Right ventricle myocardium inferior (tissue), 1 donor: ENCODE results near the gene RUNX2. TPM values are rescaled to one million over a fixed set of nuclear protein-coding genes. Genes with fewer than 3 reads are reported as not detected.

ENCODE experiments used
- ATAC-seq: fragments of 200-7000 bp; cut with Tn5 transposase; one replicate; pipeline ENCODE4 v1.9.1; 2020; ENCODE audit warnings: mild to moderate bottlenecking, moderate library complexity
- DNase-seq: peaks from one replicate; pipeline ENCODE4 v3.0.0; 2021; ENCODE audit errors: missing footprints
- intact Hi-C: fragments of 100-400 bp; cut with DNase I; formaldehyde crosslinking; loops from one replicate; pipeline ENCODE4 v1.11.0; 2022
- total RNA-seq: library from RNA; stranded (reverse); fragmentation: NEBNext Ultra II Directional; extraction: Animal tissue kit (Norgen Biotek cat#: 25700); gene quantifications from one replicate; pipeline ENCODE4 v1.2.1, GENCODE V29; 2021
- donor health status: DM: no; HTN: yes; CAD: no; lungs with severe emphysema.

The RUNX2 gene
- total RNA-seq, 1 donor from 2014 or later: 0.43 TPM

- DNase-seq (no peak), ATAC-seq (no peak)
- intact Hi-C loops: no loop called here
These were observed 199.1 kb downstream of the RUNX2 start for GRCh38 chr6:45527210-45527609.

- intact Hi-C loops: no loop called here
- no peak for ATAC-seq
- DNase-seq: no peak
These were observed 204.0 kb downstream of the RUNX2 start for GRCh38 chr6:45531999-45532595.

- intact Hi-C loops: no loop called here
- no peak for DNase-seq
- ATAC-seq: peak; percentile 26
These were observed 204.6 kb downstream of the RUNX2 start for GRCh38 chr6:45532721-45533210.

GRCh38 chr6:45533386-45533785 lies 205.3 kb downstream of the RUNX2 start:
- no peak for ATAC-seq
- intact Hi-C loops: no loop called here
- no peak for DNase-seq

GRCh38 chr6:45535933-45536332 lies 207.8 kb downstream of the RUNX2 start:
- DNase-seq: no peak
- ATAC-seq: no peak
- intact Hi-C loops: no loop called here

DNA sequence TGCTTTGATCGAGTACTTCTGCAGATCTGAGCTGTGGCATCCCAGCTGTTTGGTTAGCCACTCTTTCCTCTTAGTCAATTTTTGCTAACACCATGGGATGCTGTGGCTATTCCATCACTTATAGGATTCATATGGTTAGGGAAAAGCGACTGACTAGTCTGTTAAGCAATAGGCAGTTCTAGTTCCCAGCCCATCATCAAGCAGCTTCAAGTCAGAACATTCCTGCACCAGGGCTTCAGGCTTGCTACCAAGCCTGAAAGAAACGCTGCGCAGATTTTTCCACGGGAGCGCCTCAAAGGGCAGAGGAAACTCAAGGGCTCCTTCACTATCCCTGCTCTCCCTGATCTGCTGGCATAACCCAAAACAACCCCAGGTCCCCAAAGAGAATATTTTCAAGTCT lies 209.4 kb downstream of the RUNX2 start:
- ATAC-seq (no peak), DNase-seq (no peak)
- intact Hi-C loops: no loop called here

DNA sequence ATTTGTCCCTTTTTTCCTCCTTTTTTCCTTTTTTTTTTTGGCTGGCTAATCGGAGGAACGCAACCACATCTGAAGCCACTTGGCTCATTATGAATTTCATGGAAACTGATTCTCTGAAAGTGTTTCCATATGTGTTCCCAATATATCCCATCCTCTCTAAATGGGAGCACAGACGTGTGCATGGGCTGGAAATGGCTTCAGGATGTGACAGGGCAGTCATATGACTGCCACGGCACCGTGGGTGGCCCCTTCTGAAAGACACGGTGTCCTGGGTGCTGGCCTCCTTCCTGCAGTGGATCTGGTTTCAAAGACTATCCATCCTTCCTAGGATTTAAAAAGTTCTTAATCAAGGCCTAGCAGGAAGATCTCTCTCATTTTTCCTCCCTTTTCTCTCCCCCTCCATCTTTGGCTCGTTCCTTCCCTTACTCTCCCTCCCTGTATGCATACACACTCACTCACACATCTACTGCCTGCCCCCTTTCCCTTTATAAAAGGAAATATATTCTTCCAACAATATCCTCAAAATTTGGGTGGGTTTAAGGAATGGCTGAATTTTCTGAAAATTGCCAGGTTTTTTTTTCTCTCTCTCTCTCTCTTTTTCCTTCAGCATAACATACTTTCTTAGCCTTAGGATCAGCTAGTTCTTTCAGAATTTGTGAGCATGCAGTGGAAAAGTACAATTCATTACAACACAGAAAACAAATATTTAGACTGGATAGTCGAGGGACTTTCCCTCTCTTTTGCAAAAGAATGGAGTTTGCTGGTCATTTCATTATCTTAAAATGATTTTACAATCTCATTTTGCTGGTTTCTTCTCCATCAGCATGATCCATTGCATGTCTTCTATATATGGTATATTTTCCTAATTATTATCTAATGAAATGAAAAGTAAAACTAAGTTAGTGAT lies 210.8 kb downstream of the RUNX2 start:
- intact Hi-C loops: no loop called here
- ATAC-seq (no peak), DNase-seq (no peak)

- ATAC-seq (no peak), DNase-seq (no peak)
- intact Hi-C loops: no loop called here
These were observed 212.3 kb downstream of the RUNX2 start for GRCh38 chr6:45540375-45540920.

DNA sequence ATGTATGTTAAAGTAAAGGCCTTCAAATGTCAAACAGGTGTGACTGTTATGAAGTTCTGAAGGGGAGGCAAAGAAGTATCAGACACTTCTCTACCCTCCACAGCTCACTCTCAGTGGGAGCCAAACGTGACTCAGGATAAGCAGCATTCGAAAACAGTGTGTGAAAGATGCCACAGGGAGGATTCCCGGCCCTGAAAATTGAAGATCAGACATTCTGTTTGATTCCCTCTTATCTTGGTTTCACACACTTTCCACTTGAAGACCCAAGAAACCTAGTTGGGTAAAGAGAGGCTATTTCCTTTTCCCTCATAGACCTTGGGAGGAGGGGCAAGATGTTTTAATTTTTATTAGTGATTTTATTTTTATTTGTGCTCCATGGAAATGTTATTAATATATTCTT lies 213.8 kb downstream of the RUNX2 start:
- ATAC-seq: no peak
- intact Hi-C loops: no loop called here
- DNase-seq: no peak

GRCh38 chr6:45543298-45544235 lies 215.4 kb downstream of the RUNX2 start:
- intact Hi-C loops: no loop called here
- ATAC-seq (peak; percentile 59), DNase-seq (no peak)

- DNase-seq: no peak
- no peak for ATAC-seq
- intact Hi-C loops: no loop called here
These were observed 217.3 kb downstream of the RUNX2 start for GRCh38 chr6:45545416-45545815.

GRCh38 chr6:45548657-45549515 lies 220.8 kb downstream of the RUNX2 start:
- DNase-seq (no peak), ATAC-seq (no peak)
- intact Hi-C loops: no loop called here

DNA sequence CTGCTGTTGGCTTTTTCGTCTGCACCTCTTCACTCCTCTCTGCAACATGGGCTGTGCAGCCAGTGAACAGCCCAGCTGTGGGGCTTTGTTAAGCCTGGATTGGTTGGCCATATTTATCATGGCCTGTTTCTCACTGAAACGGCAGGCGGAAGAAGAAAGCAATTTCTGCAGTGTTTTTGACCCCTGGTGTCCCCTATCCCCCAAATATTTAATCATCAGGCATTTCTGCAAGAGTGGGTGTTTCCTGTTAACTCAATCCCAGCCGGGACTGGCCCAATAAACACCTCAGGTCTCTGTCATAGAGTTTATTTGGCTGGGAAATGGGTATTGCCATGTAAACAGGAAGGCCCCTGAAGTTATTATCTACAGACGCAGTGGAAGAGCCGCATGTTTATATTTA lies 224.4 kb downstream of the RUNX2 start:
- ATAC-seq: no peak
- DNase-seq: no peak
- intact Hi-C loops: no loop called here

DNA sequence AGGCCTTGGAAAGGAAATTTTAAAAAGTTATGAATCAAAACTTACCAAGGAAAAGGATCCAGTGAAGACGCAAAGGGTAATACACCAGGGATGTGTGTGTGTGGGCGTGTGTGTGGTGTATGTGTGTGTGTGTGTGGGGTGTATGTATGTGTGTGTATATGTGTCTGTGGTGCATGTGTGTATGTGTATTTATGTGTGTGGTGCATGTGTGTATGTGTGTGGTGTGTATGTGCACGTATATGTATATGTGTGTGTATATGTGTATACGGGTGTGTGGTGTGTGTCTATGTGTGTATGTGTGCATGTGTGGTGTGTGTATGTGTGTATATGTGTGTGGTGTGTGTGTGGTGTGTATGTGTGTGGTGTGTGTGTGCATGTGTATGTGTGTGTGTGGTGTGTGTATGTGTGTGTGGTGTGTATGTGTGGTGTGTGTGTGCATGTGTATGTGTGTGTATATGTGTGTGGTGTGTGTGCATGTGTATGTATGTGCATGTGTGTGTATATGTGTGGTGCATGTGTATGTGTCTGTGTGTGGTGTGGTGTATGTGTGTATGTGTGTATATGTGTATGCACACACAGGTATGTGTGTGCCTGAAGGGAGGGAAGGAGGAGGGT lies 225.7 kb downstream of the RUNX2 start:
- DNase-seq (no peak), ATAC-seq (no peak)
- intact Hi-C loops: no loop called here

GRCh38 chr6:45554591-45554990 lies 226.5 kb downstream of the RUNX2 start:
- intact Hi-C loops: no loop called here
- no peak for ATAC-seq
- DNase-seq: no peak

DNA sequence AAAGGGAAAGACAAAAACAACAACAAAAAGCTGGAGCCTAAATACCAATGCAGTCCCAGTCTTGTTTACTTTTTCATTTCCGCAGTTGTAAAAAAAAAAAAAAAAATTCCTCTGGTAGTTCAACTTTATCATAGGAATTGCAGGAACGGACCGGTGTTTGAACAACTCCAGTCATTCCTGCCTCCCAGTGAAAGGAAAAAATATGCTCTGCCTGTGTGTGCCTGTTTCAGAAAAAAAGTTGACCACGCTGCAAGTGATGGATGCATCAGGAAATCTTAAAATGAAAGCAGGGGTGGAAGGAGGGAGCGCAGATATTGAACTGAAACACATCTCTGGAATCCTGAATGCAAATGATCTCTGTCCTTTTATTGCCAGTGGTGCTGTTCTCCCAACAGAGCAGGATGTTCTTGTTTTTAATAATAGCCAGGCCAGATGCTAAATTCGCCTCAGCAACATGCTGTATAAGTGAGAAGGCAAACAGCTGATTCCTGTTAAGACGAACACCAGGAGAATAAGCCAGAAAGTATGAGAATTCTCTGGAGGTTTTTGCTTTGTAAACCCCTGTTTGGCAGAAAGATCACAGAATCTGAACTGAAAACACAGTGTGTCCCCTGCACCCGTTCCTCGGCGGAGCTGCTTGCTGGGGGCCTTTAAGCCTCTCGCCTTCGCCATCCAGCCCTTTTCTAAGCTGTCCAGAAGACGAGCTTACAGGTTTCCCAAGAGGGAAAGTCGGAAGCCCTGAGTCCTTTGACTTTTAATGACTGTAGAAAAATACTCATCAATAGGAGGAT lies 228.0 kb downstream of the RUNX2 start:
- intact Hi-C loops: no loop called here
- ATAC-seq (peak; percentile 77), DNase-seq (no peak)

GRCh38 chr6:45556828-45557227 lies 228.7 kb downstream of the RUNX2 start:
- DNase-seq (no peak), ATAC-seq (no peak)
- intact Hi-C loops: no loop called here
